ENCODE measurements around the gene GHR.

The GHR gene

DNA sequence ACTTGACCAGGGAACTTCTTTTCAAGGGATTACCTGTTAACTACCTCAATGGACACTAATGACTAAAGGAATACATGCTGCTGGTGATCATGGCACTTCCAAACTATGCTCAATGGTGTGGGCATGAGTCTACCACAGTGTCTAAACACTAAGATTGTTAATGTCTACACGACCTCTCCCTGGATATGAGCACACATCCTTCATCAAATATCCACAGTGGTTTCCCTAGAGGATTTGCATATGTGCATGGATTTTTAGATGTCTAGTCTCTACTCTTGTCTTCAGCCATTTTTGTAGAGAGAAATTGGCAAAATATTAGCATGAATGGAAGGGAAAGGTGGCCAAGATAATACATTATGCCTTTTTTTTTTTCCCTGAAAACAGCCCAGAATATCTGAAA, 220.1 kb downstream of the GHR start:
- no peaks in the 10 kb centered on the region for H3K9me3 ChIP-seq (ENCODE audit: control extremely low read depth in 1 of 5, control insufficient read depth in 4 of 5, insufficient read depth in 2 of 5, low read depth in 1 of 5, low read length in 4 of 5)
- H3K4me1 ChIP-seq (ENCODE audit: control extremely low read depth in 1 of 4, control insufficient read depth in 4 of 4, insufficient read depth in 4 of 4, low read length in 3 of 4), result no peaks in the 10 kb centered on the region
- DNase-seq, result no peak
- peaks cover 0 to 3% (median 0%) of the 10 kb centered on the region in 5 experiments for H3K27me3 ChIP-seq (replicated peaks in 2 of 5; ENCODE audit: control insufficient read depth in 4 of 5, insufficient read depth in 5 of 5, low read length in 4 of 5)
- ChIA-PET POLR2A (no interaction called here), CTCF (interaction anchor here (1.2 kb wide), 1 partner anchor 129 kb away, joined by 3 read pairs; no protein-coding TSS in a partner anchor)
- no peak overlapping the region for H3K27ac ChIP-seq (ENCODE audit: insufficient read depth in 1 of 2, low read depth in 1 of 2, low read length in 2 of 2, poor library complexity in 1 of 2, severe bottlenecking in 2 of 2)
- no peak overlapping the region for H3K4me3 ChIP-seq (ENCODE audit: control insufficient read depth in 1 of 7, extremely low read depth in 1 of 7, insufficient read depth in 4 of 7, low read depth in 2 of 7, low read length in 6 of 7)
- no CpG with 5 or more reads among the region's 1 CpG for WGBS (ENCODE audit: insufficient coverage)
- no peaks in the 10 kb centered on the region for H3K36me3 ChIP-seq (ENCODE audit: control insufficient read depth in 4 of 4, insufficient read depth in 4 of 4, low read length in 3 of 4)

GRCh38 chr5:42645138-42645537, 221.9 kb downstream of the GHR start:
- CTCF ChIA-PET, result interaction anchor here (0.6 to 2.1 kb wide), 2 partner anchors 11 to 17 kb away, joined by 3 to 6 read pairs; no protein-coding TSS in a partner anchor
- no peak overlapping the region for H3K4me3 ChIP-seq (ENCODE audit: control insufficient read depth in 1 of 7, extremely low read depth in 1 of 7, insufficient read depth in 4 of 7, low read depth in 2 of 7, low read length in 6 of 7)
- H3K36me3 ChIP-seq (ENCODE audit: control insufficient read depth in 4 of 4, insufficient read depth in 4 of 4, low read length in 3 of 4), result no peaks in the 10 kb centered on the region

DNA sequence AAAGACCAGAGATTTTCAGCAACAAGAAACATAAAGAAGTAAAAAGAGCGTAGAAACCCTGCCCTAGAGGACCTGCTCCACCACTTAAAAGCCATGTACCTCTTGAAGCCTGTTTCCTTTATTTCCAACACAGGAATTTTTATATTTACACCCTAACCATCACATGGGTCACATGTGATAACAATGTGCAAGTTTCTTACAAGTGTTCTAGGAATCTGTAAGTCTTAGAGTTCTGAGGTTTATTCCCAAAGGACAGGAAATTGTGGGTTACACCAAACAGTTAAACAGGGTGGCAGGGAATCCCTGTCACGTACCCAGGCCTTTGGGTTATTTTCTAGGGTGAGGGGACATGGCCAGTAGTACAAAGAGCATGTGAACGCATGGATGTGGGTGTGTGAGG, 224.8 kb downstream of the GHR start:
- Histone ChIP-seq H3K27me3 (replicated peaks in 2 of 5; ENCODE audit: control insufficient read depth in 4 of 5, insufficient read depth in 5 of 5, low read length in 4 of 5) (peaks cover 0 to 2% (median 0%) of the 10 kb centered on the region in 5 experiments), H3K4me1 (ENCODE audit: control extremely low read depth in 1 of 4, control insufficient read depth in 4 of 4, insufficient read depth in 4 of 4, low read length in 3 of 4) (no peaks in the 10 kb centered on the region), H3K9me3 (ENCODE audit: control extremely low read depth in 1 of 5, control insufficient read depth in 4 of 5, insufficient read depth in 2 of 5, low read depth in 1 of 5, low read length in 4 of 5) (no peaks in the 10 kb centered on the region), H3K36me3 (ENCODE audit: control insufficient read depth in 4 of 4, insufficient read depth in 4 of 4, low read length in 3 of 4) (no peaks in the 10 kb centered on the region), H3K4me3 (ENCODE audit: control insufficient read depth in 1 of 7, extremely low read depth in 1 of 7, insufficient read depth in 4 of 7, low read depth in 2 of 7, low read length in 6 of 7) (no peak overlapping the region), H3K27ac (ENCODE audit: insufficient read depth in 1 of 2, low read depth in 1 of 2, low read length in 2 of 2, poor library complexity in 1 of 2, severe bottlenecking in 2 of 2) (no peak overlapping the region)
- POLR2A ChIA-PET, result no interaction called here
- 63% methylated on average over 2 of the region's 3 CpGs for WGBS (ENCODE audit: insufficient coverage)
- CTCF ChIA-PET, result interaction anchor here (1.0 to 1.1 kb wide), 3 partner anchors 9 to 144 kb away, joined by 3 to 4 read pairs (median 3); no protein-coding TSS in a partner anchor
- no peak for DNase-seq

More at GRCh38 chr5:42645138-42645537, 221.9 kb downstream of the GHR start:
- no peaks in the 10 kb centered on the region for H3K9me3 ChIP-seq (ENCODE audit: control extremely low read depth in 1 of 5, control insufficient read depth in 4 of 5, insufficient read depth in 2 of 5, low read depth in 1 of 5, low read length in 4 of 5)
- POLR2A ChIA-PET, result no interaction called here
- WGBS (ENCODE audit: insufficient coverage), result 80% methylated on average over 1 of the region's 2 CpGs
- DNase-seq, result no peak
- no peak overlapping the region for H3K27ac ChIP-seq (ENCODE audit: insufficient read depth in 1 of 2, low read depth in 1 of 2, low read length in 2 of 2, poor library complexity in 1 of 2, severe bottlenecking in 2 of 2)
- H3K4me1 ChIP-seq (ENCODE audit: control extremely low read depth in 1 of 4, control insufficient read depth in 4 of 4, insufficient read depth in 4 of 4, low read length in 3 of 4), result no peaks in the 10 kb centered on the region
- peaks cover 0 to 3% (median 0%) of the 10 kb centered on the region in 5 experiments for H3K27me3 ChIP-seq (replicated peaks in 2 of 5; ENCODE audit: control insufficient read depth in 4 of 5, insufficient read depth in 5 of 5, low read length in 4 of 5)

DNA sequence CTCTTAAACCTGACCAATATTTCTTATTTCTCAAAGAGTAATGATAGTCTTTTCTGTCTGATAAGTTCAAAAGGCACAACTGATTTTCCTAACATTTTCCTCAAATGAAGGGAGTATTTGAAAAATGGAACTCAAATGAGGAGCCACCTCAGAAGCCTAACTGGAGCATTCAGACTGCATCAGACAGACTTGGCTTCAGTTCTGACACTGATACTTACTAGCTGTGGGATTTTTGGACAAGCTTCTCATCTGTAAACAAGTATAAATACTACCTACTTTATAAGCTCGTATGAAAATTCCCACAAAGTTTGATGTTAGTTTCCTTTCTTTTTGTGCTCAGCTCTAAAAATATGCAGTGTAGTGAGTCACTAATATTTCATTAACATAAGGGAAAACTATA, 225.7 kb downstream of the GHR start:
- H3K27me3 ChIP-seq (replicated peaks in 2 of 5; ENCODE audit: control insufficient read depth in 4 of 5, insufficient read depth in 5 of 5, low read length in 4 of 5), result peaks cover 0 to 2% (median 0%) of the 10 kb centered on the region in 5 experiments
- no peak overlapping the region for H3K27ac ChIP-seq (ENCODE audit: insufficient read depth in 1 of 2, low read depth in 1 of 2, low read length in 2 of 2, poor library complexity in 1 of 2, severe bottlenecking in 2 of 2)
- no peaks in the 10 kb centered on the region for H3K9me3 ChIP-seq (ENCODE audit: control extremely low read depth in 1 of 5, control insufficient read depth in 4 of 5, insufficient read depth in 2 of 5, low read depth in 1 of 5, low read length in 4 of 5)
- no CpG with 5 or more reads among the region's 1 CpG for WGBS (ENCODE audit: insufficient coverage)
- H3K4me1 ChIP-seq (ENCODE audit: control extremely low read depth in 1 of 4, control insufficient read depth in 4 of 4, insufficient read depth in 4 of 4, low read length in 3 of 4), result no peaks in the 10 kb centered on the region
- ChIA-PET CTCF (interaction anchor here (0.7 to 1.1 kb wide), 3 partner anchors 9 to 144 kb away, joined by 3 read pairs; no protein-coding TSS in a partner anchor), POLR2A (no interaction called here)
- no peak overlapping the region for H3K4me3 ChIP-seq (ENCODE audit: control insufficient read depth in 1 of 7, extremely low read depth in 1 of 7, insufficient read depth in 4 of 7, low read depth in 2 of 7, low read length in 6 of 7)
- DNase-seq, result no peak
- no peaks in the 10 kb centered on the region for H3K36me3 ChIP-seq (ENCODE audit: control insufficient read depth in 4 of 4, insufficient read depth in 4 of 4, low read length in 3 of 4)

- CTCF ChIA-PET, result no interaction called here
- 100% methylated on average over 2 of the region's 3 CpGs for WGBS (ENCODE audit: insufficient coverage)
- Histone ChIP-seq H3K36me3 (ENCODE audit: control insufficient read depth in 4 of 4, insufficient read depth in 4 of 4, low read length in 3 of 4) (no peaks in the 10 kb centered on the region), H3K27ac (ENCODE audit: insufficient read depth in 1 of 2, low read depth in 1 of 2, low read length in 2 of 2, poor library complexity in 1 of 2, severe bottlenecking in 2 of 2) (no peak overlapping the region), H3K4me3 (ENCODE audit: control insufficient read depth in 1 of 7, extremely low read depth in 1 of 7, insufficient read depth in 4 of 7, low read depth in 2 of 7, low read length in 6 of 7) (no peak overlapping the region), H3K27me3 (replicated peaks in 2 of 5; ENCODE audit: control insufficient read depth in 4 of 5, insufficient read depth in 5 of 5, low read length in 4 of 5) (peaks cover 0 to 2% (median 0%) of the 10 kb centered on the region in 5 experiments), H3K4me1 (ENCODE audit: control extremely low read depth in 1 of 4, control insufficient read depth in 4 of 4, insufficient read depth in 4 of 4, low read length in 3 of 4) (no peaks in the 10 kb centered on the region), H3K9me3 (ENCODE audit: control extremely low read depth in 1 of 5, control insufficient read depth in 4 of 5, insufficient read depth in 2 of 5, low read depth in 1 of 5, low read length in 4 of 5) (no peaks in the 10 kb centered on the region)
- POLR2A ChIA-PET, result no interaction called here
- DNase-seq, result no peak
Observed at GRCh38 chr5:42650084-42650483, 226.8 kb downstream of the GHR start.

- ChIA-PET POLR2A (no interaction called here), CTCF (interaction anchor here (1.9 kb wide), 1 partner anchor 15 kb away, joined by 4 read pairs; no protein-coding TSS in a partner anchor)
- H3K9me3 ChIP-seq (ENCODE audit: control extremely low read depth in 1 of 5, control insufficient read depth in 4 of 5, insufficient read depth in 2 of 5, low read depth in 1 of 5, low read length in 4 of 5), result no peaks in the 10 kb centered on the region
- DNase-seq, result no peak
- peaks cover 0 to 2% (median 0%) of the 10 kb centered on the region in 5 experiments for H3K27me3 ChIP-seq (replicated peaks in 2 of 5; ENCODE audit: control insufficient read depth in 4 of 5, insufficient read depth in 5 of 5, low read length in 4 of 5)
- no peaks in the 10 kb centered on the region for H3K36me3 ChIP-seq (ENCODE audit: control insufficient read depth in 4 of 4, insufficient read depth in 4 of 4, low read length in 3 of 4)
- no peak overlapping the region for H3K4me3 ChIP-seq (ENCODE audit: control insufficient read depth in 1 of 7, extremely low read depth in 1 of 7, insufficient read depth in 4 of 7, low read depth in 2 of 7, low read length in 6 of 7)
- H3K27ac ChIP-seq (ENCODE audit: insufficient read depth in 1 of 2, low read depth in 1 of 2, low read length in 2 of 2, poor library complexity in 1 of 2, severe bottlenecking in 2 of 2), result no peak overlapping the region
- WGBS (ENCODE audit: insufficient coverage), result 92% methylated on average over 2 of the region's 2 CpGs
- H3K4me1 ChIP-seq (ENCODE audit: control extremely low read depth in 1 of 4, control insufficient read depth in 4 of 4, insufficient read depth in 4 of 4, low read length in 3 of 4), result no peaks in the 10 kb centered on the region
Observed at GRCh38 chr5:42653705-42654104, 230.5 kb downstream of the GHR start.

GRCh38 chr5:42654645-42655044, 231.4 kb downstream of the GHR start:
- no peak overlapping the region for H3K27ac ChIP-seq (ENCODE audit: insufficient read depth in 1 of 2, low read depth in 1 of 2, low read length in 2 of 2, poor library complexity in 1 of 2, severe bottlenecking in 2 of 2)
- no peak overlapping the region for H3K4me3 ChIP-seq (ENCODE audit: control insufficient read depth in 1 of 7, extremely low read depth in 1 of 7, insufficient read depth in 4 of 7, low read depth in 2 of 7, low read length in 6 of 7)
- no peak for DNase-seq
- H3K9me3 ChIP-seq (ENCODE audit: control extremely low read depth in 1 of 5, control insufficient read depth in 4 of 5, insufficient read depth in 2 of 5, low read depth in 1 of 5, low read length in 4 of 5), result no peaks in the 10 kb centered on the region
- H3K36me3 ChIP-seq (ENCODE audit: control insufficient read depth in 4 of 4, insufficient read depth in 4 of 4, low read length in 3 of 4), result no peaks in the 10 kb centered on the region
- WGBS (ENCODE audit: insufficient coverage), result 95% methylated on average over 2 of the region's 2 CpGs
- ChIA-PET POLR2A (no interaction called here), CTCF (interaction anchor here (1.9 to 5.7 kb wide), 2 partner anchors 14 to 140 kb away, joined by 4 to 30 read pairs; no protein-coding TSS in a partner anchor)
- H3K4me1 ChIP-seq (ENCODE audit: control extremely low read depth in 1 of 4, control insufficient read depth in 4 of 4, insufficient read depth in 4 of 4, low read length in 3 of 4), result no peaks in the 10 kb centered on the region
- peaks cover 0 to 2% (median 0%) of the 10 kb centered on the region in 5 experiments for H3K27me3 ChIP-seq (replicated peaks in 2 of 5; ENCODE audit: control insufficient read depth in 4 of 5, insufficient read depth in 5 of 5, low read length in 4 of 5)
